GM10266 (cell line): ENCODE data around the gene DCUN1D2.

Experiments
- DNase-seq: peaks from one replicate; pipeline ENCODE4 v3.0.0; 2012; ENCODE audit errors: extremely low spot score
- TF ChIP-seq, protein P1 (sequence below): IDR thresholded peaks from 2 replicates; pipeline ENCODE4 v1.5.1; 2012; ENCODE audit warnings: mild to moderate bottlenecking, low read depth; ENCODE audit not compliant: control insufficient read depth, insufficient read depth; ENCODE audit errors: missing control alignments

The DCUN1D2 gene

DNA sequence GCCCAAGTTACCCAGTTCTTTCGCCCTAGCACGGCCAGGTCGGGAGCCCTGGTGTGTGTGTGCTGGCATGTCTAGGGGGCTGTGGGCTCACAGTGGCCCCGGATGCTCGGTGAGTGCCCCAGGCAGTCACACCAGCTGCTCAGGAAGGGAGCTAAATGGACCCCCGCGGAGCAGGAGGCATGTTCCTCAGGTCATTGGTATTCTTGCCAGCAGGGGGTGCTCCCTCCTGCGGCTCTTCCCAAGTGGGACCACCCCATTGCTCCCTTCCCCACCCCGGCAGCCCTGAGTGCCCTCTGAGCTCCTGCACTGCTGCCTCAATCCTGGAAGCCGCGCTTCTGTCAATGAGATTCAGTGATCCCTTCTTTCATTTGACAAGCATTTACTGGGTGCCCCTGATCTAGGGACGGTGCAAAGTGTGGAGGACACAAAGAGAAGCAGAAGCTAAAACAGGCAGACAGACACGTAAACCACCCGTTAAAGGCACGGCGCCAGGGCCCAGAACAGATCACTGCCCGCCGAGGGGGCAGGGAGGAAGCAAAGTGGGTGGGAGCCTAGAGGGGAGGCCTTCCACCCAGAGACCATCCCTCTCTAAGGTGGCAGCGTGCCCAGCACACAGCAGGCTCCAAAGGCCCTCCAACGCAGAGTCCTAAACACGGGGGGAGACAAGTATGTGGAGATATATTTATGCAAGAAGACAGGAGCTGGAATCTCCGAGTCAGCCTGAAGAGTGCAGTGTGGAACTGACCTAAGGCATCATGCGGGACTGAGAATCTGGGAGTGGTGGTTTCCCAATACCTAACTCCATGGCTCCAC lies 32.1 kb downstream of the DCUN1D2 start:
- peak; percentile 32 for DNase-seq
- TF ChIP-seq, protein P1, sequence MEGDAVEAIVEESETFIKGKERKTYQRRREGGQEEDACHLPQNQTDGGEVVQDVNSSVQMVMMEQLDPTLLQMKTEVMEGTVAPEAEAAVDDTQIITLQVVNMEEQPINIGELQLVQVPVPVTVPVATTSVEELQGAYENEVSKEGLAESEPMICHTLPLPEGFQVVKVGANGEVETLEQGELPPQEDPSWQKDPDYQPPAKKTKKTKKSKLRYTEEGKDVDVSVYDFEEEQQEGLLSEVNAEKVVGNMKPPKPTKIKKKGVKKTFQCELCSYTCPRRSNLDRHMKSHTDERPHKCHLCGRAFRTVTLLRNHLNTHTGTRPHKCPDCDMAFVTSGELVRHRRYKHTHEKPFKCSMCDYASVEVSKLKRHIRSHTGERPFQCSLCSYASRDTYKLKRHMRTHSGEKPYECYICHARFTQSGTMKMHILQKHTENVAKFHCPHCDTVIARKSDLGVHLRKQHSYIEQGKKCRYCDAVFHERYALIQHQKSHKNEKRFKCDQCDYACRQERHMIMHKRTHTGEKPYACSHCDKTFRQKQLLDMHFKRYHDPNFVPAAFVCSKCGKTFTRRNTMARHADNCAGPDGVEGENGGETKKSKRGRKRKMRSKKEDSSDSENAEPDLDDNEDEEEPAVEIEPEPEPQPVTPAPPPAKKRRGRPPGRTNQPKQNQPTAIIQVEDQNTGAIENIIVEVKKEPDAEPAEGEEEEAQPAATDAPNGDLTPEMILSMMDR: peak; percentile 19

DNA sequence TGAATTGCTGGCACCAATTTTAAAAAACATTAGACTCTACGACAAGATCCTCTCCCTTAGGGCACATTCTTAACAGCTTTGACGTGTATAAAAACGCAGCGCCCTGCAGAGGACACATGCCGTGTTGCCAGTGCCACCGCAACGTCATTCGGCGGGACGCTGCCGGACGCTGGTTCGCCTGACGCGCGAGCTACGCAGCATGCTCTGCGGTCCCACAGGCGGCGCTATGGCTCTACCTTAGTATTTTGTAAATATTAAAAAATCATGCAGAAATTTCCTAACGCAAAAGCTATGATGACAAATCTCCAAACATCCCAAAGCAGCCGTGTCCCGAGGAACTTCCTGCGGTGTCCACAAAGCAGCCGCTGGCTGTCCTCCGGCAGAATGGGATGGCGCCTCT lies 33.0 kb downstream of the DCUN1D2 start:
- DNase-seq: no peak
- TF ChIP-seq, protein P1: no peak

DNA sequence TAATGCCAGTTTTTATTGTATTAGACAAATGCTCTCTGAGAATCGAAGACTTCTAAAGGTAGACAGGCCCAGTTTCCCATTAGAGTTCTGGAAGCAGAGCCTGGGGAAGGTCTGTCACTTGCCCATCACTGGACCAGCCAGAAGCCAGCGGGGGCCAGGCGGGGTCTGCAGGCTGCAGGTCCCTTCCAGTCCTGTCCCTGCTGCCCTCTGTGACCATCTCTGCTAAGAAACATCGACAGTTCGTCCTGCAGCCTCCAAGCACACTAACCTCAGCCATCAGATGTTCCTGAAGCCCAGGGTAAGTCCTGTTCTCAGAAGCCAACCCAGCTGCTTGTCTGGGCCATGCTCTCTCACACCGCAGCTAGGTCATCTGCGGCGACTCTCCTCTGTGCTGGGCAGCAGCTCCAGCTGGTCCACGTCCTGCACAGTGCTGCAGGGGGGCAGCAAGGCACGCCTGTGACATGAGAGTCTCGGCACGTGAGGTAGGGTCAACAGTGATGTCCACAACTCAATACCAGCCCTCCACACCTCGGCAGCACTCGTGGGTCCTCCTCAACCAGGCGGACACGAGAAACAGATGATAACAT lies 34.3 kb downstream of the DCUN1D2 start:
- TF ChIP-seq, protein P1: no peak

DNA sequence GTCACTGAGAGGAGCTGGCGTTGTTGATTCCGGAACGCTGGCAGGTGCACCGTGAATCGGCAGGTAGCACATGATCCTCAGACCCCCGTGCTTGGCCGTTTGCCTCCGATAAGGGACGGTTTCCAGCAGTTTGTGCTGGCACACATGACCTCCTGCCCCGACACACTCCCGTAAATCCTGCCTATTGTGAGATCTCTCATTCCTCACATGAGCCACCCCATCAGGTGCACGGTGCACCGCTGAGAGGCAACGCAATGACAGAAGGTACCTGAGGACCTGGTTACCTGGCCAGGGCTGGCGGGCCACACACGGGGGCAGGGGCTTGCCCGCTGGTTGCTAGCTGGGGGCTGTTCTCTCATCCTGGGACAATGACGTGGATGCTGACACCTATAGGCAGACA lies 35.1 kb downstream of the DCUN1D2 start:
- no peak for DNase-seq
- TF ChIP-seq, protein P1: no peak

More for the DNA sequence above, 34.3 kb downstream of the DCUN1D2 start:
- DNase-seq: no peak

DNA sequence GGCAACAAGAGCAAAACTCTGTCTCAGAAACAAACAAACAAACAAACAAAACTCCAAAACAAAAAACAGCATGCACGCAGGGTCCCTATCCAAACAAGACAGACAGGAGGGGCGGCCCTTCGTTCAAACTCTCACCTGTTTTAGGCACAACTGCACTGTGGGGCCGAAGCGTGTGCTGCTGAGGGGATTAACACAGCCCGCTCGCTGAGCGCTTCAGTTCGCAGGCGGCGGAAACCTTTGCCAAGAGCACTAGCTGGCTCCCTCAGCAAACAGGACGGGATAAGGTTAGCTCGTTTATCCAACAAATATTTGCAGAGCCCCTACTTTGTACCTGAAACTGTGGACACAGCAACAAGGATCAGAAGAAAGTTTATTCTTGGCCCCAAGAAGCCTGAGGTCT lies 35.6 kb downstream of the DCUN1D2 start:
- DNase-seq: no peak
- TF ChIP-seq, protein P1: no peak

DNA sequence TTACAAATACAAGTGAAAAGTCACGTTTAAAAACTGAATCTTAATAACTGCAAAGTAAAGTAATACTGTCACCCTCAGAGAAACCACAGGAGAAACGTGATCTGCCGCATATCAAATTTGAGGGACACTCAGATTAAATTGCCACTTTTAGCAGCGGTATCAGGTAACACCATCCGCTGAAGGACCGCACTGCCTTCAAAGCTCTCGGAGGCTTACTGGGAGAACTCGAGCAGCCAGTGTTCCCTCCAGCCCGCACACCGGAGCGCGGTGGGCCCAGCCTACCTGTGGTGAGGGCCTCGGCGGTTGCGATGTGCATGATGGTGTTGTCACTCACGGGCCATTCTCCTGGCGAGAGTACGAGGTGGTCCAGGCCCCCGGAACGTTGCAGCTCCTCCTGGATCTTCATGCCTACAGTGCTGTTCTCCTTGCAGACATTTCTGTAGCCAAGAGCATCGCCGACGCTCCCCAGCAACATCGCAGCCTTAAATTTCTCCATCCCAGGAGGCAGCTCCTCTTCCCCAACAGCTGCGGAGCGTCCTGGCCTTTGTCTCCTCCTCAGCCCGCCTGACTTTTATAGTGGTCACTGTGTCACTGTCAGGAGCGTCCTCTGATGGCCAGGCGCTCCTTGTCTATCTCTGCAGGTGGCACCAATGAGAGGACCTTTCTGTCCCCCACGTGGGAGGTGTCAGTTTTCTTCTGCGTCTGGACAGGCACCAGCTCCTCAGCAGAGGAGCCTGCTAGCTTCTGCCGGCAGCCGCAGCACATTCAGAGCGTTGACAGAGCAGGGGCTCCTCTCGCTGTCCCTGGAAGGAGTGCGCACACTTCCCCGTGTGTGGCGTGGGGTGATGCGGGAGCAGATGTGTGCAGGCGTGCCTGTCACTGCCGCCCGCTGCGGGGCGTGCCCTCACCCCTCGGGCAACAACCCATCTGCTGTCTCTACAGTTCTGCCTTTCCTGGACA lies 37.3 kb downstream of the DCUN1D2 start, which contains the start of gene ADPRHL1:
ADPRHL1 (minus strand) TSS at position 547 of the 960 bp plus-strand sequence; CDS start at position 496, 51 bp downstream.
- no peak for DNase-seq
- TF ChIP-seq, protein P1: no peak

DNA sequence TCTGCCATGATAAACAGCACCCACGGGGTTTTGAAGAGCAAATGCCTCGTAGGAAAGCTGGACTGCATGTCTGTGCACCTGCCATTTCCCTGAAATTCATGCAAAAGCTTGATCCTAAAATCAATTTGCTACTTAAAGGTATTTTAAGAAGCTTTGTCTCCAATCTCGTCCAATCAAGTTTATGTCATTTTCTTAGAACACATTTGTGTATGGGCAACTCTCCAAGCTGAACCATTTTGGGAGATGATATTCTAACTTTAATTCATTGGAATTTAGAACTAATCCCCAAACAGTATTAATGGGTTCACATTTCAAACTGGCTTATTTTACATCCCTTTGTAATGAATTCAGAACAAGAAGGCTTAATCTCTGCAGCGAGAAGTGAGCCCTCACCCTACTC lies 38.0 kb downstream of the DCUN1D2 start:
- DNase-seq: no peak
- TF ChIP-seq, protein P1: no peak
